Tibial nerve (tissue), 4 donors: ENCODE measurements around the gene FNDC3A. TPM values are rescaled to one million over a fixed set of nuclear protein-coding genes. Genes with fewer than 3 reads are reported as not detected.

Experiments used
- DNase-seq, 2 donors: peaks; one replicate each; pipeline ENCODE4 v3.0.0-alpha.2; 2019; ENCODE audit warnings: low spot score in 2 of 2
- H3K27ac ChIP-seq, 4 donors: fragments of 200-600 bp; sonication (generic) in 3 of 4; one replicate each; pipeline ENCODE4 v1.5.1; 2017 to 2019; ENCODE audit warnings: mild to moderate bottlenecking in 1 of 4
- H3K27me3 ChIP-seq, 2 donors: fragments of 200-600 bp; sonication (generic) in 1 of 2; one replicate each; pipeline versions ENCODE4 v1.5.1 to v1.6.0; 2017 to 2019
- H3K36me3 ChIP-seq, 3 donors: fragments of 200-600 bp; sonication (generic); one replicate each; pipeline ENCODE4 v1.5.1; 2018 to 2019
- H3K4me1 ChIP-seq, 4 donors: fragments of 200-600 bp; sonication (generic) in 3 of 4; one replicate each; pipeline ENCODE4 v1.5.1; 2017 to 2019
- H3K4me3 ChIP-seq, 4 donors: fragments of 200-600 bp; sonication (generic) in 3 of 4; one replicate each; pipeline ENCODE4 v1.5.1; 2017 to 2019; ENCODE audit warnings: mild to moderate bottlenecking in 1 of 4, moderate library complexity in 1 of 4
- H3K9me3 ChIP-seq, 4 donors: fragments of 200-600 bp; sonication (generic) in 3 of 4; one replicate each; pipeline ENCODE4 v1.5.1; 2017 to 2019
- CTCF ChIP-seq, 5 experiments: fragments of 200-600 bp in 3 of 5; fragments of 450-650 bp in 2 of 5; sonication (generic) in 3 of 5; IDR thresholded peaks; one replicate each; pipeline ENCODE4 v1.5.1; 2016 to 2019; ENCODE audit warnings: antibody characterized with exemption in 5 of 5, mild to moderate bottlenecking in 3 of 5, moderate library complexity in 2 of 5
- EP300 ChIP-seq, 2 donors: sonication (generic); formaldehyde crosslinking; IDR thresholded peaks; one replicate each; pipeline ENCODE4 v1.6.1; 2017; ENCODE audit warnings: antibody characterized with exemption in 2 of 2, mild to moderate bottlenecking in 1 of 2
- POLR2A ChIP-seq, 2 donors: fragments of 450-650 bp; IDR thresholded peaks; one replicate each; pipeline ENCODE4 v1.6.1; 2017; ENCODE audit warnings: antibody characterized with exemption in 2 of 2, mild to moderate bottlenecking in 2 of 2, moderate library complexity in 2 of 2
- WGBS, 2 donors: methylation state at CpG; one replicate each; pipeline ENCODE4 v1.1.5; 2018; 5-methylcytosine and 5-hydroxymethylcytosine counted together
- total RNA-seq, 4 donors: library from RNA; depleted of rRNA; stranded (reverse); fragments of >200 nt; gene quantifications; one replicate each; pipeline ENCODE4 v1.1.0, GENCODE V29; 2016

Gene FNDC3A
- total RNA-seq, 4 donors from 2014 or later, result 38.2 to 57.7 (median 47.0) TPM

- no peaks in the 10 kb centered on the region for H3K27me3 ChIP-seq
- TF ChIP-seq CTCF (IDR thresholded peaks at IDR 0.05) (no peak), POLR2A (IDR thresholded peaks at IDR 0.05) (no peak), EP300 (IDR thresholded peaks at IDR 0.05) (no peak)
- no peaks in the 10 kb centered on the region for H3K36me3 ChIP-seq
- no peak for DNase-seq
- peaks cover 0 to 40% (median 5%) of the 10 kb centered on the region in 4 donors for H3K4me1 ChIP-seq
- H3K9me3 ChIP-seq, result no peaks in the 10 kb centered on the region
- H3K4me3 ChIP-seq, result no peak overlapping the region
- WGBS, 2 donors, result 47 to 54% methylated on average over 1 of the region's 1 CpG
- H3K27ac ChIP-seq, result no peak overlapping the region
These were observed 7.6 kb downstream of the FNDC3A start for GRCh38 chr13:48983331-48983730.

- Histone ChIP-seq H3K36me3 (peaks cover 0 to 3% (median 0%) of the 10 kb centered on the region in 3 donors), H3K4me1 (peaks cover 0 to 16% (median 0%) of the 10 kb centered on the region in 4 donors), H3K27ac (no peak overlapping the region), H3K9me3 (peaks cover 0 to 2% (median under 1%) of the 10 kb centered on the region in 4 donors), H3K4me3 (no peak overlapping the region), H3K27me3 (no peaks in the 10 kb centered on the region)
- WGBS, 2 donors, result 67 to 71% methylated on average over 2 of the region's 2 CpGs
- no peak for TF ChIP-seq CTCF (IDR thresholded peaks at IDR 0.05)
- no peak for TF ChIP-seq POLR2A (IDR thresholded peaks at IDR 0.05)
- no peak for TF ChIP-seq EP300 (IDR thresholded peaks at IDR 0.05)
- no peak for DNase-seq
These were observed 10.0 kb downstream of the FNDC3A start for GRCh38 chr13:48985756-48986155.

- no peak for DNase-seq
- H3K36me3 ChIP-seq, result peaks cover 0 to 11% (median 0%) of the 10 kb centered on the region in 3 donors
- no peaks in the 10 kb centered on the region for H3K27me3 ChIP-seq
- no peak overlapping the region for H3K4me3 ChIP-seq
- no peak overlapping the region for H3K27ac ChIP-seq
- 93 to 98% methylated on average over 1 of the region's 1 CpG for WGBS, 2 donors
- H3K9me3 ChIP-seq, result peaks cover 0 to 8% (median 2%) of the 10 kb centered on the region in 4 donors
- H3K4me1 ChIP-seq, result no peaks in the 10 kb centered on the region
- no peak for TF ChIP-seq POLR2A (IDR thresholded peaks at IDR 0.05)
- no peak for TF ChIP-seq CTCF (IDR thresholded peaks at IDR 0.05)
- no peak for TF ChIP-seq EP300 (IDR thresholded peaks at IDR 0.05)
These were observed 15.2 kb downstream of the FNDC3A start for GRCh38 chr13:48990900-48991299.

- no peak for DNase-seq
- H3K27me3 ChIP-seq, result no peaks in the 10 kb centered on the region
- no peak for TF ChIP-seq CTCF (IDR thresholded peaks at IDR 0.05)
- TF ChIP-seq EP300 (IDR thresholded peaks at IDR 0.05), result no peak
- TF ChIP-seq POLR2A (IDR thresholded peaks at IDR 0.05), result no peak
- H3K4me1 ChIP-seq, result peaks cover 0 to 4% (median 0%) of the 10 kb centered on the region in 4 donors
- peaks cover 0 to 11% (median 0%) of the 10 kb centered on the region in 3 donors for H3K36me3 ChIP-seq
- H3K4me3 ChIP-seq, result no peak overlapping the region
- H3K9me3 ChIP-seq, result peaks cover 0 to 10% (median 2%) of the 10 kb centered on the region in 4 donors
- no peak overlapping the region for H3K27ac ChIP-seq
These were observed 17.4 kb downstream of the FNDC3A start for GRCh38 chr13:48993150-48993549.

DNA sequence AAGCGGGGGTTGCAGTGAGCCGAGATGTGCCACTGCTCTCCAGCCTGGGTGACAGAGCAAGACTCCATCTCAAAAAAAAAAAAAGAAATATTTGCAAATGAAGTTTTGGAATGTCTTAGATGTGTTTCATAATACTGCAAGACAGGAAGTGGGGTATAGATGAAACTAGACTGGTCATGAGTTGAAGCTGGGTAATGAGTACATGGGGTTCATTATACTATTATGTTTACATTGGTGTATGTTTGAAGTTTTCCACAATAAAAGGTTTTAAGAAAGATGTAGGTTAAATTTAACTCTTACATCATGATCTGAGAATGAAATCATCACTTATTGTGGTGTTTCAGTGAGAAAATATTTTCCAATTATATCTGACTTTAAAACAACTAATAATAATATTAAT, 19.0 kb downstream of the FNDC3A start:
- Histone ChIP-seq H3K27me3 (no peaks in the 10 kb centered on the region), H3K36me3 (peaks cover 0 to 16% (median 0%) of the 10 kb centered on the region in 3 donors)

More for the DNA sequence above, 19.0 kb downstream of the FNDC3A start:
- DNase-seq, result no peak
- H3K27ac ChIP-seq, result no peak overlapping the region
- no peak overlapping the region for H3K4me3 ChIP-seq
- peaks cover 0 to 4% (median 0%) of the 10 kb centered on the region in 4 donors for H3K4me1 ChIP-seq
- WGBS, 2 donors, result 94 to 97% methylated on average over 2 of the region's 2 CpGs
- peaks cover 0 to 15% (median 2%) of the 10 kb centered on the region in 4 donors for H3K9me3 ChIP-seq
- no peak for TF ChIP-seq POLR2A (IDR thresholded peaks at IDR 0.05)
- TF ChIP-seq EP300 (IDR thresholded peaks at IDR 0.05), result no peak
- TF ChIP-seq CTCF (IDR thresholded peaks at IDR 0.05), result no peak
